Measurements from ENCODE around the gene SPTBN1.

SPTBN1 gene

GRCh38 chr2:54709336-54709809 is 253.2 kb downstream of the SPTBN1 start:
- peak overlapping the region; percentile 22 for H3K4me3 ChIP-seq (ENCODE audit: low read depth, low read length)
- no peak for TF ChIP-seq CTCF (IDR thresholded peaks at IDR 0.05; ENCODE audit: low read depth, low read length, missing control alignments)
- DNase-seq (ENCODE audit: low read depth) = no peak

GRCh38 chr2:54710216-54710615 is 254.1 kb downstream of the SPTBN1 start:
- no peak for TF ChIP-seq CTCF (IDR thresholded peaks at IDR 0.05; ENCODE audit: low read depth, low read length, missing control alignments)
- DNase-seq (ENCODE audit: low read depth) = no peak
- no peak overlapping the region for H3K4me3 ChIP-seq (ENCODE audit: low read depth, low read length)

- no peak for DNase-seq (ENCODE audit: low read depth)
- H3K4me3 ChIP-seq (ENCODE audit: low read depth, low read length) = no peak overlapping the region
- TF ChIP-seq CTCF (IDR thresholded peaks at IDR 0.05; ENCODE audit: low read depth, low read length, missing control alignments) = no peak
These were observed 256.4 kb downstream of the SPTBN1 start for GRCh38 chr2:54712516-54712915.

- H3K4me3 ChIP-seq (ENCODE audit: low read depth, low read length) = no peak overlapping the region
- TF ChIP-seq CTCF (IDR thresholded peaks at IDR 0.05; ENCODE audit: low read depth, low read length, missing control alignments) = no peak
- no peak for DNase-seq (ENCODE audit: low read depth)
These were observed 258.9 kb downstream of the SPTBN1 start for GRCh38 chr2:54714996-54715395.

GRCh38 chr2:54716375-54716774 is 260.2 kb downstream of the SPTBN1 start:
- DNase-seq (ENCODE audit: low read depth) = no peak
- H3K4me3 ChIP-seq (ENCODE audit: low read depth, low read length) = no peak overlapping the region
- TF ChIP-seq CTCF (IDR thresholded peaks at IDR 0.05; ENCODE audit: low read depth, low read length, missing control alignments) = no peak

- no peak for DNase-seq (ENCODE audit: low read depth)
- TF ChIP-seq CTCF (IDR thresholded peaks at IDR 0.05; ENCODE audit: low read depth, low read length, missing control alignments) = no peak
- H3K4me3 ChIP-seq (ENCODE audit: low read depth, low read length) = no peak overlapping the region
These were observed 264.4 kb downstream of the SPTBN1 start for GRCh38 chr2:54720563-54720962.

Data from GM12864 (cell line).